HepG2 (cell line): ENCODE measurements around the gene PFKL. TPM values are rescaled to one million over a fixed set of nuclear protein-coding genes. Genes with fewer than 3 reads are reported as not detected.

Experiments used
- ATAC-seq: fragments of 200-7000 bp; cut with Tn5 transposase; 3 replicates; pipeline ENCODE4 v1.9.1; 2020; ENCODE audit warnings: mild to moderate bottlenecking, moderate library complexity
- BruUV-seq: library from RNA; stranded (reverse); fragments of 400-500 nt; replicated peaks from 2 replicates; lab custom pipeline; 2021; lab: Mats Ljungman, UMichigan
- CTCF ChIA-PET: fragments of 300-600 bp; formaldehyde crosslinking; extraction: SDS; loops from one replicate; lab custom pipeline; 2021; ENCODE audit warnings: low total read pairs, inconsistent platforms, low intra/inter-chr PET ratio; lab: Yijun Ruan, JAX
- POLR2A ChIA-PET: fragments of 350-600 bp; sonication (Branson Sonifier 250); formaldehyde crosslinking; loops from one replicate; lab custom pipeline; 2020; ENCODE audit warnings: antibody characterized with exemption, inconsistent platforms; lab: Yijun Ruan, JAX
- DNase-seq: peaks from one replicate; pipeline ENCODE4 v3.0.0-alpha.2; 2015; ENCODE audit warnings: low spot score
- FAIRE-seq: peaks from 3 replicates; lab custom pipeline; 2011; peaks lifted over from hg19 to GRCh38; lab: Jason Lieb, UNC
- H2AFZ ChIP-seq: one replicate; pipeline ENCODE4 v1.6.1; 2011; ENCODE audit warnings: low read length, inconsistent platforms
- H3K27ac ChIP-seq: fragments of 300-600 bp; 3 replicates; pipeline ENCODE4 v1.8.0; 2011; ENCODE audit warnings: mixed run types, mild to moderate bottlenecking, mixed read lengths, low read length, inconsistent platforms; ENCODE audit not compliant: insufficient read depth; ENCODE audit errors: extremely low read length
- H3K27me3 ChIP-seq, 2 experiments: fragments of 200-600 bp in 1 of 2; 2 replicates in 1 of 2; 3 replicates in 1 of 2; pipeline versions ENCODE4 v1.6.0 to v1.8.0; 2011; ENCODE audit warnings: low read length in 2 of 2, mild to moderate bottlenecking in 2 of 2, moderate library complexity in 2 of 2, inconsistent platforms in 1 of 2; ENCODE audit not compliant: insufficient read depth in 2 of 2, control insufficient read depth in 1 of 2
- H3K36me3 ChIP-seq, 2 experiments: fragments of 200-600 bp in 1 of 2; replicated peaks in 1 of 2; 2 replicates in 1 of 2; 3 replicates in 1 of 2; pipeline versions ENCODE4 v1.5.1 to v1.8.0; 2011; ENCODE audit warnings: low read length in 2 of 2, inconsistent platforms in 1 of 2; ENCODE audit not compliant: insufficient read depth in 2 of 2, control insufficient read depth in 1 of 2
- H3K4me1 ChIP-seq: 2 replicates; pipeline ENCODE4 v1.5.1; 2012; ENCODE audit warnings: low read length, inconsistent platforms; ENCODE audit not compliant: insufficient read depth
- H3K4me2 ChIP-seq: 2 replicates; pipeline ENCODE4 v1.6.0; 2011; ENCODE audit warnings: low read depth, low read length, inconsistent platforms
- H3K4me3 ChIP-seq, 3 experiments: fragments of 200-600 bp in 1 of 3; sonication (generic), shearing (Covaris generic) in 1 of 3; replicated peaks in 1 of 3; 2 replicates each; pipeline ENCODE4 v1.5.1; 2011 to 2016; ENCODE audit warnings: low read length in 3 of 3, inconsistent platforms in 2 of 3, low read depth in 2 of 3, mild to moderate bottlenecking in 2 of 3, control low read depth in 1 of 3, mixed read lengths in 1 of 3; ENCODE audit not compliant: insufficient read depth in 1 of 3
- H3K79me2 ChIP-seq: one replicate; pipeline ENCODE4 v1.6.1; 2011; ENCODE audit warnings: low read length, inconsistent platforms; ENCODE audit not compliant: insufficient read depth
- H3K9ac ChIP-seq: 2 replicates; pipeline ENCODE4 v1.6.0; 2011; ENCODE audit warnings: mild to moderate bottlenecking, low read depth, low read length, inconsistent platforms; ENCODE audit not compliant: insufficient read depth
- H3K9me3 ChIP-seq: 2 replicates; pipeline ENCODE4 v1.5.1; 2012; ENCODE audit warnings: mild to moderate bottlenecking, low read length
- H4K20me1 ChIP-seq: 2 replicates; pipeline ENCODE4 v1.6.0; 2011; ENCODE audit warnings: inconsistent platforms, mild to moderate bottlenecking, low read length, moderate library complexity; ENCODE audit not compliant: insufficient read depth
- BCL6 ChIP-seq: IDR thresholded peaks from 2 replicates; pipeline ENCODE4 v1.6.1; 2016; ENCODE audit warnings: missing genetic modification reagents, missing compliant biosample characterization
- FOSL2 ChIP-seq: sonication (generic); formaldehyde crosslinking; IDR thresholded peaks from 2 replicates; pipeline ENCODE4 v1.4.0; 2020; ENCODE audit warnings: missing genetic modification reagents
- ONECUT2 ChIP-seq: sonication (generic); formaldehyde crosslinking; IDR thresholded peaks from 2 replicates; pipeline ENCODE4 v1.4.0; 2020; ENCODE audit warnings: missing genetic modification reagents
- PAX8 ChIP-seq: sonication (generic); formaldehyde crosslinking; IDR thresholded peaks from 2 replicates; pipeline ENCODE4 v1.8.0; 2022; ENCODE audit warnings: mild to moderate bottlenecking, missing genetic modification reagents, borderline replicate concordance
- ZFP1 ChIP-seq: IDR thresholded peaks from 2 replicates; pipeline ENCODE4 v1.6.1; 2016
- WGBS: methylation state at CpG from one replicate; pipeline ENCODE4 v1.1.6; 2017; ENCODE audit warnings: low lambda C conversion rate; 5-methylcytosine and 5-hydroxymethylcytosine counted together
- in situ Hi-C: cut with HindIII; loops from 2 replicates; pipeline ENCODE4 v1.10.0; 2017; ENCODE audit warnings: low pct_unique_long_range_greater_than_20kb; ENCODE audit not compliant: extremely low pct_ligation_motif_present
- intact Hi-C: fragments of 100-400 bp; cut with micrococcal nuclease; formaldehyde crosslinking; loops from one replicate; pipeline ENCODE4 v1.10.0; 2022; ENCODE audit not compliant: unreplicated experiment
- polyA plus RNA-seq, 8 experiments: library from polyadenylated mRNA; depleted of rRNA in 3 of 8; stranded (reverse) in 7 of 8; unstranded in 1 of 8; fragments of >200 nt; fragmentation: Illumina TruSeq in 4 of 8; extraction: Trizol in 4 of 8; gene quantifications; 2 replicates each; pipeline versions ENCODE4 v1.2.1 to v1.2.3, GENCODE V29; 2011 to 2016; ENCODE audit warnings: low read depth in 4 of 8, missing spikeins in 1 of 8, mixed read lengths in 1 of 8; ENCODE audit not compliant: insufficient read depth in 1 of 8
- total RNA-seq, 5 experiments: library from RNA; depleted of rRNA; stranded (reverse); fragments of >200 nt; fragmentation: Illumina TruSeq; extraction: Trizol; gene quantifications; 2 replicates each; pipeline ENCODE4 v1.2.3, GENCODE V29; 2016; ENCODE audit warnings: low read depth in 1 of 5
- TF ChIP-seq, protein P1 (sequence below): sonication (generic); formaldehyde crosslinking; IDR thresholded peaks from 2 replicates; pipeline ENCODE4 v1.5.1; 2020; ENCODE audit warnings: mild to moderate bottlenecking, missing genetic modification reagents
- TF ChIP-seq, protein P2 (sequence below): sonication (generic); formaldehyde crosslinking; IDR thresholded peaks from 2 replicates; pipeline ENCODE4 v1.4.0; 2020; ENCODE audit warnings: missing genetic modification reagents
- TF ChIP-seq, protein P3 (sequence below): sonication (generic); formaldehyde crosslinking; IDR thresholded peaks from 2 replicates; pipeline ENCODE4 v1.4.0; 2020; ENCODE audit warnings: missing genetic modification reagents, mild to moderate bottlenecking, borderline replicate concordance

PFKL gene
- total and polyA plus RNA-seq, 2 of the 13 experiments (the other 11 are each of a cell fraction or from before 2014, with no cell fraction given) = 92.8 to 106 TPM

DNA sequence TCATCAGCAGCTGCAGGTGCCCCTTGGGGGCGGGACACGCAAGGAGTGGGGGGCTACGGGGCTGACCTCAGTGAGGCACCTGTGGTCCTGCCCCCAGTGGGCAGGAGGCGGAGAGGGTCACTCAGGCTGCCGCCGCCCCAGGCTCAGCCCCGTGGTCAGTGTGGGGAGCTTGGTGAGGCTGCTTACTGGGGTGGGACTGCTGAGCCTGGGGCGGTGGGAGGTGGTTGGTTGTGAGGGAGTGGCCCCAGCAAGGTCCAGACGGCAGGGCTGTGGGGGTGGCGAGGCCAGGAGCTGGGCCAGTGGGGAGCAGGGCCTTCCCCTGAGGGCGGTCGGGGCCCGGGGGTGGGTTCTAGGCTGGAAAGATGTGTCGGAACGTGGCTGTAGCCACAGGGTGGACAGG lies 14.3 kb downstream of the PFKL start:
- DNase-seq = no peak
- FAIRE-seq = no peak
- ChIA-PET CTCF (no interaction called here), POLR2A (no interaction called here)
- 99% methylated on average over 8 of the region's 15 CpGs for whole genome bisulfite sequencing
- ATAC-seq = no peak
- no peaks in the 10 kb centered on the region for H3K4me1 ChIP-seq
- BruUV-seq = no TSS peak
- 0 out of 2 replicates have a peak, but pooled peaks cover 5% of the 10 kb centered on the region for H4K20me1 ChIP-seq
- H2AFZ ChIP-seq = no peak overlapping the region
- peaks cover 42 to 62% of the 10 kb centered on the region in 2 experiments; a peak in 4 of 5 replicates for H3K36me3 ChIP-seq
- H3K4me2 ChIP-seq = no peak overlapping the region
- H3K4me3 ChIP-seq = no peak overlapping the region
- no peak overlapping the region for H3K27ac ChIP-seq
- H3K9me3 ChIP-seq = no peaks in the 10 kb centered on the region
- H3K27me3 ChIP-seq = no peaks in the 10 kb centered on the region
- H3K79me2 ChIP-seq = no peaks in the 10 kb centered on the region
- no peak overlapping the region for H3K9ac ChIP-seq
- in situ Hi-C loops = no loop called here
- TF ChIP-seq PAX8 = no peak
- TF ChIP-seq, protein P1, sequence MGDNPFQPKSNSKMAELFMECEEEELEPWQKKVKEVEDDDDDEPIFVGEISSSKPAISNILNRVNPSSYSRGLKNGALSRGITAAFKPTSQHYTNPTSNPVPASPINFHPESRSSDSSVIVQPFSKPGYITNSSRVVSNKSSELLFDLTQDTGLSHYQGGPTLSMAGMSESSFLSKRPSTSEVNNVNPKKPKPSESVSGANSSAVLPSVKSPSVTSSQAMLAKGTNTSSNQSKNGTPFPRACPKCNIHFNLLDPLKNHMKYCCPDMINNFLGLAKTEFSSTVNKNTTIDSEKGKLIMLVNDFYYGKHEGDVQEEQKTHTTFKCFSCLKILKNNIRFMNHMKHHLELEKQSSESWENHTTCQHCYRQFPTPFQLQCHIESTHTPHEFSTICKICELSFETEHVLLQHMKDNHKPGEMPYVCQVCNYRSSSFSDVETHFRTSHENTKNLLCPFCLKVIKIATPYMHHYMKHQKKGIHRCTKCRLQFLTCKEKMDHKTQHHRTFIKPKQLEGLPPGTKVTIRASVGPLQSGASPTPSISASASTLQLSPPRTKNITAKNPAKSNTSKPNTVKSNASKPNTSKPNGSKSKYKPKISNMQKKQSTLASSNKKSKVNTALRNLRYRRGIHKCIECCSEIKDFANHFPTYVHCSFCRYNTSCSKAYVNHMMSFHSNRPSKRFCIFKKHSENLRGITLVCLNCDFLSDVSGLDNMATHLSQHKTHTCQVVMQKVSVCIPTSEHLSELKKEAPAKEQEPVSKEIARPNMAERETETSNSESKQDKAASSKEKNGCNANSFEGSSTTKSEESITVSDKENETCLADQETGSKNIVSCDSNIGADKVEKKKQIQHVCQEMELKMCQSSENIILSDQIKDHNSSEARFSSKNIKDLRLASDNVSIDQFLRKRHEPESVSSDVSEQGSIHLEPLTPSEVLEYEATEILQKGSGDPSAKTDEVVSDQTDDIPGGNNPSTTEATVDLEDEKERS (CRISPR knock-in tag) = no peak
- no peak for TF ChIP-seq FOSL2 (CRISPR knock-in tag)
- intact Hi-C loops = no loop called here

DNA sequence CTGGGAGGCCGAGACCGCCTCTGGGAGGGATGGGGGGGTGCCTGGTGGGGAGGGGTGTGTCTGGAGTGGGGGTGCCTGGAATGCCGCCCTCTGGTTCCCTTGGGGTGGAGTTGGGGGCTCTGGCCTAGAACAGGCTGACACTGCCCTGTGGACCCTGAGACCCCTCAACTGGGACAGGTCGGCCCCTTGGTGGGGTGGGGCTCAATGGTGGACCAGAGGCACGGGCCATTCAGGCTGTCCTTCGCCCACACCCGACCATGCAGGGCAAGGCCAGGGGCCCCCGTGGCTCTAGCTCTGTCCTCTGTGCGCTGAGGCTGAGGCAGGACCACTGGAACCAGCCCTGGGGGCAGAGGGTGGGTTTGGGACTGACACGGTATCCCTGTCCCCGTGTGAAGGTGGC lies 14.7 kb downstream of the PFKL start:
- Histone ChIP-seq H3K9me3 (no peaks in the 10 kb centered on the region), H3K79me2 (no peaks in the 10 kb centered on the region), H3K4me3 (no peak overlapping the region), H3K9ac (no peak overlapping the region), H3K27ac (no peak overlapping the region), H3K36me3 (peaks cover 43 to 62% of the 10 kb centered on the region in 2 experiments; a peak in 4 of 5 replicates), H2AFZ (no peak overlapping the region), H3K4me2 (no peak overlapping the region), H3K27me3 (no peaks in the 10 kb centered on the region), H3K4me1 (no peaks in the 10 kb centered on the region), H4K20me1 (0 out of 2 replicates have a peak, but pooled peaks cover 3% of the 10 kb centered on the region)
- DNase-seq (no peak), ATAC-seq (no peak), FAIRE-seq (no peak)
- WGBS = 100% methylated on average over 3 of the region's 11 CpGs
- intact Hi-C loops = no loop called here
- BruUV-seq = no TSS peak
- in situ Hi-C loops = no loop called here
- POLR2A ChIA-PET = no interaction called here
- CTCF ChIA-PET = no interaction called here
- TF ChIP-seq, protein P2, sequence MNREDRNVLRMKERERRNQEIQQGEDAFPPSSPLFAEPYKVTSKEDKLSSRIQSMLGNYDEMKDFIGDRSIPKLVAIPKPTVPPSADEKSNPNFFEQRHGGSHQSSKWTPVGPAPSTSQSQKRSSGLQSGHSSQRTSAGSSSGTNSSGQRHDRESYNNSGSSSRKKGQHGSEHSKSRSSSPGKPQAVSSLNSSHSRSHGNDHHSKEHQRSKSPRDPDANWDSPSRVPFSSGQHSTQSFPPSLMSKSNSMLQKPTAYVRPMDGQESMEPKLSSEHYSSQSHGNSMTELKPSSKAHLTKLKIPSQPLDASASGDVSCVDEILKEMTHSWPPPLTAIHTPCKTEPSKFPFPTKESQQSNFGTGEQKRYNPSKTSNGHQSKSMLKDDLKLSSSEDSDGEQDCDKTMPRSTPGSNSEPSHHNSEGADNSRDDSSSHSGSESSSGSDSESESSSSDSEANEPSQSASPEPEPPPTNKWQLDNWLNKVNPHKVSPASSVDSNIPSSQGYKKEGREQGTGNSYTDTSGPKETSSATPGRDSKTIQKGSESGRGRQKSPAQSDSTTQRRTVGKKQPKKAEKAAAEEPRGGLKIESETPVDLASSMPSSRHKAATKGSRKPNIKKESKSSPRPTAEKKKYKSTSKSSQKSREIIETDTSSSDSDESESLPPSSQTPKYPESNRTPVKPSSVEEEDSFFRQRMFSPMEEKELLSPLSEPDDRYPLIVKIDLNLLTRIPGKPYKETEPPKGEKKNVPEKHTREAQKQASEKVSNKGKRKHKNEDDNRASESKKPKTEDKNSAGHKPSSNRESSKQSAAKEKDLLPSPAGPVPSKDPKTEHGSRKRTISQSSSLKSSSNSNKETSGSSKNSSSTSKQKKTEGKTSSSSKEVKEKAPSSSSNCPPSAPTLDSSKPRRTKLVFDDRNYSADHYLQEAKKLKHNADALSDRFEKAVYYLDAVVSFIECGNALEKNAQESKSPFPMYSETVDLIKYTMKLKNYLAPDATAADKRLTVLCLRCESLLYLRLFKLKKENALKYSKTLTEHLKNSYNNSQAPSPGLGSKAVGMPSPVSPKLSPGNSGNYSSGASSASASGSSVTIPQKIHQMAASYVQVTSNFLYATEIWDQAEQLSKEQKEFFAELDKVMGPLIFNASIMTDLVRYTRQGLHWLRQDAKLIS (CRISPR knock-in tag) = no peak
- TF ChIP-seq ONECUT2 (CRISPR knock-in tag) (no peak), ZFP1 (CRISPR knock-in tag) (no peak), BCL6 (no peak)
- TF ChIP-seq, protein P3, sequence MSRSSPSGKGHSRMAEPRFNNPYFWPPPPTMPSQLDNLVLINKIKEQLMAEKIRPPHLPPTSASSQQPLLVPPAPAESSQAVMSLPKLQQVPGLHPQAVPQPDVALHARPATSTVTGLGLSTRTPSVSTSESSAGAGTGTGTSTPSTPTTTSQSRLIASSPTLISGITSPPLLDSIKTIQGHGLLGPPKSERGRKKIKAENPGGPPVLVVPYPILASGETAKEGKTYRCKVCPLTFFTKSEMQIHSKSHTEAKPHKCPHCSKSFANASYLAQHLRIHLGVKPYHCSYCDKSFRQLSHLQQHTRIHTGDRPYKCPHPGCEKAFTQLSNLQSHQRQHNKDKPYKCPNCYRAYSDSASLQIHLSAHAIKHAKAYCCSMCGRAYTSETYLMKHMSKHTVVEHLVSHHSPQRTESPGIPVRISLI (CRISPR knock-in tag) = no peak
